WTC11 (cell line): ENCODE measurements around the gene HIPK2. TPM values are rescaled to one million over a fixed set of nuclear protein-coding genes. Genes with fewer than 3 reads are reported as not detected.

Source experiments
- ATAC-seq: fragments of 200-7000 bp; cut with Tn5 transposase; 2 replicates; pipeline ENCODE4 v1.10.0; 2021; ENCODE audit warnings: mild to moderate bottlenecking, moderate library complexity
- CTCF ChIA-PET: fragments of 300-600 bp; sonication (Branson Sonifier 250); formaldehyde crosslinking; loops from one replicate; lab custom pipeline; 2021; ENCODE audit warnings: antibody characterized with exemption; lab: Charles Lee
- POLR2A ChIA-PET: fragments of 350-600 bp; sonication (Branson Sonifier 250); formaldehyde crosslinking; loops from one replicate; lab custom pipeline; 2021; ENCODE audit warnings: antibody characterized with exemption; lab: Charles Lee
- DNase-seq: peaks from one replicate; pipeline ENCODE4 v3.0.0; 2021; ENCODE audit warnings: low spot score
- H3K27ac Mint-ChIP-seq: 2 replicates; pipeline ENCODE4 v1.8.0; 2021; ENCODE audit warnings: mixed read lengths
- H3K27me3 Mint-ChIP-seq: 2 replicates; pipeline ENCODE4 v1.8.0; 2021; ENCODE audit warnings: low read depth, mild to moderate bottlenecking, moderate library complexity, mixed read lengths
- H3K36me3 Mint-ChIP-seq: 2 replicates; pipeline ENCODE4 v1.8.0; 2021; ENCODE audit warnings: mixed read lengths
- H3K4me1 Mint-ChIP-seq: 2 replicates; pipeline ENCODE4 v1.8.0; 2022; ENCODE audit warnings: mixed read lengths
- H3K4me3 Mint-ChIP-seq: 2 replicates; pipeline ENCODE4 v1.8.0; 2021; ENCODE audit warnings: mild to moderate bottlenecking, moderate library complexity, mixed read lengths
- H3K9me3 Mint-ChIP-seq: 2 replicates; pipeline ENCODE4 v1.8.0; 2021; ENCODE audit warnings: mixed read lengths
- CBFB ChIP-seq: sonication (generic); formaldehyde crosslinking; IDR thresholded peaks from 2 replicates; pipeline ENCODE4 v1.8.1; 2022; ENCODE audit warnings: mild to moderate bottlenecking, low read depth, missing genetic modification reagents
- ELF4 ChIP-seq: sonication (generic); formaldehyde crosslinking; IDR thresholded peaks from 2 replicates; pipeline ENCODE4 v1.8.1; 2022; ENCODE audit warnings: low read depth, mild to moderate bottlenecking, moderate library complexity, missing genetic modification reagents
- GTF2I ChIP-seq: fragments of 250-450 bp; sonication (Bioruptor Pico); conservative IDR thresholded peaks from 2 replicates; pipeline ENCODE4 v1.4.0; 2021; ENCODE audit warnings: mild to moderate bottlenecking
- IRF2 ChIP-seq: sonication (generic); formaldehyde crosslinking; IDR thresholded peaks from 2 replicates; pipeline ENCODE4 v1.8.0; 2022; ENCODE audit warnings: low read depth, missing genetic modification reagents, borderline replicate concordance
- JAZF1 ChIP-seq: fragments of 250-450 bp; sonication (Bioruptor Pico); IDR thresholded peaks from 2 replicates; pipeline ENCODE4 v1.9.0; 2021; ENCODE audit warnings: moderate library complexity, mild to moderate bottlenecking, inconsistent platforms
- JUN ChIP-seq: sonication (generic); formaldehyde crosslinking; IDR thresholded peaks from 2 replicates; pipeline ENCODE4 v1.8.0; 2023; ENCODE audit warnings: mild to moderate bottlenecking, missing genetic modification reagents
- KAT7 ChIP-seq: sonication (generic); formaldehyde crosslinking; IDR thresholded peaks from 2 replicates; pipeline ENCODE4 v1.8.1; 2023; ENCODE audit warnings: missing genetic modification reagents, mild to moderate bottlenecking, borderline replicate concordance
- MYBL2 ChIP-seq: sonication (generic); formaldehyde crosslinking; IDR thresholded peaks from 2 replicates; pipeline ENCODE4 v1.8.1; 2023; ENCODE audit warnings: mild to moderate bottlenecking, moderate library complexity, missing genetic modification reagents
- NFATC4 ChIP-seq: fragments of 250-450 bp; sonication (Bioruptor Pico); IDR thresholded peaks from 2 replicates; pipeline ENCODE4 v1.9.0; 2021; ENCODE audit warnings: mild to moderate bottlenecking
- NR1H2 ChIP-seq: sonication (generic); formaldehyde crosslinking; IDR thresholded peaks from 2 replicates; pipeline ENCODE4 v1.9.0; 2021; ENCODE audit warnings: mild to moderate bottlenecking, moderate library complexity, missing genetic modification reagents
- PRRX2 ChIP-seq: fragments of 250-450 bp; sonication (Bioruptor Pico); IDR thresholded peaks from 2 replicates; pipeline ENCODE4 v1.8.0; 2021; ENCODE audit warnings: mild to moderate bottlenecking
- RELA ChIP-seq: sonication (generic); formaldehyde crosslinking; IDR thresholded peaks from 2 replicates; pipeline ENCODE4 v1.8.1; 2022; ENCODE audit warnings: missing genetic modification reagents, mild to moderate bottlenecking, borderline replicate concordance
- ZNF121 ChIP-seq: sonication (generic); formaldehyde crosslinking; IDR thresholded peaks from 2 replicates; pipeline ENCODE4 v1.8.0; 2023; ENCODE audit warnings: missing genetic modification reagents
- ZNF317 ChIP-seq: sonication (generic); formaldehyde crosslinking; IDR thresholded peaks from 2 replicates; pipeline ENCODE4 v1.8.1; 2023; ENCODE audit warnings: low read depth, mild to moderate bottlenecking, moderate library complexity, missing genetic modification reagents, borderline replicate concordance
- ZNF423 ChIP-seq: fragments of 250-450 bp; sonication (Bioruptor Pico); IDR thresholded peaks from 2 replicates; pipeline ENCODE4 v2.1.2; 2022; ENCODE audit warnings: mild to moderate bottlenecking, moderate library complexity
- total RNA-seq: library from RNA; stranded (reverse); gene quantifications from 3 replicates; pipeline ENCODE4 v1.2.3, GENCODE V29; 2021
- TF ChIP-seq, protein P1 (sequence below): fragments of 250-450 bp; sonication (Bioruptor Pico); conservative IDR thresholded peaks from 2 replicates; pipeline ENCODE4 v1.9.0; 2021; ENCODE audit warnings: mild to moderate bottlenecking
- TF ChIP-seq, protein P2 (sequence below): sonication (generic); formaldehyde crosslinking; IDR thresholded peaks from 2 replicates; pipeline ENCODE4 v1.8.1; 2022; ENCODE audit warnings: low read depth, missing genetic modification reagents, borderline replicate concordance
- TF ChIP-seq, protein P3 (sequence below): fragments of 250-450 bp; sonication (Bioruptor Pico); IDR thresholded peaks from 2 replicates; pipeline ENCODE4 v1.9.0; 2021; ENCODE audit warnings: moderate library complexity, mild to moderate bottlenecking, inconsistent platforms, borderline replicate concordance
- TF ChIP-seq, protein P4 (sequence below): sonication (generic); formaldehyde crosslinking; IDR thresholded peaks from 2 replicates; pipeline ENCODE4 v1.8.1; 2022; ENCODE audit warnings: missing genetic modification reagents, borderline replicate concordance
- TF ChIP-seq, protein P5 (sequence below): sonication (generic); formaldehyde crosslinking; IDR thresholded peaks from 2 replicates; pipeline ENCODE4 v1.8.0; 2022; ENCODE audit warnings: mild to moderate bottlenecking, missing genetic modification reagents
- TF ChIP-seq, protein P6 (sequence below): fragments of 250-450 bp; sonication (Bioruptor Pico); IDR thresholded peaks from 2 replicates; pipeline ENCODE4 v1.9.0; 2021; ENCODE audit warnings: mild to moderate bottlenecking
- TF ChIP-seq, protein P7 (sequence below): sonication (generic); formaldehyde crosslinking; conservative IDR thresholded peaks from 2 replicates; pipeline ENCODE4 v1.8.1; 2023; ENCODE audit warnings: mild to moderate bottlenecking, low read depth, missing genetic modification reagents, moderate library complexity
- TF ChIP-seq, protein P8 (sequence below): sonication (generic); formaldehyde crosslinking; IDR thresholded peaks from 2 replicates; pipeline ENCODE4 v1.8.0; 2022; ENCODE audit warnings: mild to moderate bottlenecking, missing genetic modification reagents

HIPK2 gene
- total RNA-seq, 1 experiment from 2014 or later, result 25.3 TPM

DNA sequence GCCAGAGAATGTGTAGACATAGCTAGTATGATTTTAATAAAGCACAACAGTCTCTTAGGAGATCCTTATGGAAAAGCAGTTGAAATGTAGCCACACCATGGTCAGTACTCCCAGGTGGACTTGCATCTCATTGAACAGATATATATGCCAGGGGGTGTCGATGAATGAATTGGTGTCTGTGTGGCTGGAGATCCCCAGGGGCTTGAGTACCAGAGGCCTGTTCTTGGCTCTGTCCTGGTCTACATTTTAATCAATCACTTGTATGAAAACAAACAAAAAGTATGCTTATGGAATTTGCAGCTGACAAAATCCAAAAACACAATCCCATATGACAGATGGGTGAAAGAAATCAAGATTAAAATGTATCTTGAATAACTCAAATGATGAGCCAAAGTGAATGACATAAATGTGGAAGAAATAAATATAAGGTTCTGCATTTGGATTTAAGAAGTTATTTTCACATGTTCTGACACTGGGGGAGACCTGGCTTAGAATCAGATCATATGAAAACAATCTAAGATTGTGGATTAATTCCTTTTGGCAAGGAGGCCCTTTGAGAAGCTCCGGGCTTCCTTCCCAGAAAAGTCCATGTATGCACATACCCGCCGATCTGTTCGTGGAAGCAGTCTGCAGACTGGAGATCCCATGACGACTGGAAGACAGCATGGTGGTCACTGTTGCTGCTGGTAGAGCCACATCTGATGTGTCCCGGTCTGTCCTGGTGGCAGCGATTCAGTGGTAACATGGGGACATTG lies 238.7 kb downstream of the HIPK2 start (continued):
- TF ChIP-seq, protein P1, sequence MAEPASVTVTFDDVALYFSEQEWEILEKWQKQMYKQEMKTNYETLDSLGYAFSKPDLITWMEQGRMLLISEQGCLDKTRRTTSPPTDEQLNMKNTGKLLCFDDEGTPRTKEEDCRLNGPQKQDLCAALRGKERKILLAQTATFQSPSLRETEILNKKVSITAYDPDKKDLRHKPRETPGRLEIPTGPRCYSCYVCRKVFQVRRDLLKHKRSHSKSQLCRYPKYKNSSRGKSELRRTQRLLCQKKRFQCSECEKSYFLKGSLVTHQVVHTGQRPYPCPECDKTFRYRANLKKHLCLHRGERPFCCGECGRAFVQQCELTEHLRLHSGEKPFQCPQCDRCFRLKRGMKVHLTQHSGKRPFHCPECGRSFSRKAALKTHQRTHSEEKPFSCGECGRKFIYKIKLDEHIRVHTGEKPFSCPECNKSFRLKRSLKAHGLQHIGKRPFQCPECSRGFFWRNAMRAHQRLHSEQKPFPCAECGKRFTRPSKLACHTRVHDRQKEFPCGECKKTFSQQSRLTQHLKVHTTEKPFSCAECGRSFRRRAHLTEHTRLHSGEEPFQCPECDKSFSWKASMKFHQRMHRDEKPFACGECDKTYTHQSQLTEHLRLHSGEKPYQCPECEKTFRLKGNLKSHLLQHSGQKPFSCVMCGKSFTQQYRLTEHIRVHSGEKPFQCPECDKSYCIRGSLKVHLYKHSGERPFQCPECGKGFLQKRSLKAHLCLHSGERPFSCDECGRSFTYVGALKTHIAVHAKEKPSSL (CRISPR knock-in tag), result no peak
- TF ChIP-seq NFATC4 (no peak), ZNF317 (CRISPR knock-in tag) (no peak), RELA (CRISPR knock-in tag) (no peak), PRRX2 (CRISPR knock-in tag) (no peak)
- TF ChIP-seq, protein P2, sequence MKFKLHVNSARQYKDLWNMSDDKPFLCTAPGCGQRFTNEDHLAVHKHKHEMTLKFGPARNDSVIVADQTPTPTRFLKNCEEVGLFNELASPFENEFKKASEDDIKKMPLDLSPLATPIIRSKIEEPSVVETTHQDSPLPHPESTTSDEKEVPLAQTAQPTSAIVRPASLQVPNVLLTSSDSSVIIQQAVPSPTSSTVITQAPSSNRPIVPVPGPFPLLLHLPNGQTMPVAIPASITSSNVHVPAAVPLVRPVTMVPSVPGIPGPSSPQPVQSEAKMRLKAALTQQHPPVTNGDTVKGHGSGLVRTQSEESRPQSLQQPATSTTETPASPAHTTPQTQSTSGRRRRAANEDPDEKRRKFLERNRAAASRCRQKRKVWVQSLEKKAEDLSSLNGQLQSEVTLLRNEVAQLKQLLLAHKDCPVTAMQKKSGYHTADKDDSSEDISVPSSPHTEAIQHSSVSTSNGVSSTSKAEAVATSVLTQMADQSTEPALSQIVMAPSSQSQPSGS (CRISPR knock-in tag), result no peak

DNA sequence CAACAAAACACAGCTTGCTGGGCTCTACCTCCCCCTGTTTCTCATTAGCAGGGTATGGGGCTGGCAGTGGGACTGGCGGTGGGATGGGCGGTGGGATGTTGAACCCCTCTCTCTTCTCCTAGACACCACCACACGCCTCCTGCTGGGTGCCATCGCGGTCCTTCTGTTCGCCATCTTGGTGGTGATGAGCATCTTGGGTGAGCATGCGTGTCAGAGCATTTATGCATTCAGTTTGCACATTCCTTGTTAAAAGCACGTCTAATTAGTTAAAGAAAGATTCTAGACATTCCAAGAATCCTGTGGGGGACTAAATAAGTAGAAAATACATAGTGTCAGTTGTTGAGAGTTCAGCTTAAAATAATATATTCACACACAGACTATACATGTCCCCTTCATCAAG lies 241.6 kb downstream of the HIPK2 start:
- TF ChIP-seq, protein P3, sequence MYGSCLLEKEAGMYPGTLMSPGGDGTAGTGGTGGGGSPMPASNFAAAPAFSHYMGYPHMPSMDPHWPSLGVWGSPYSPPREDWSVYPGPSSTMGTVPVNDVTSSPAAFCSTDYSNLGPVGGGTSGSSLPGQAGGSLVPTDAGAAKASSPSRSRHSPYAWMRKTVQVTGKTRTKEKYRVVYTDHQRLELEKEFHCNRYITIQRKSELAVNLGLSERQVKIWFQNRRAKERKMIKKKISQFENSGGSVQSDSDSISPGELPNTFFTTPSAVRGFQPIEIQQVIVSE (CRISPR knock-in tag), result no peak
- TF ChIP-seq, protein P4, sequence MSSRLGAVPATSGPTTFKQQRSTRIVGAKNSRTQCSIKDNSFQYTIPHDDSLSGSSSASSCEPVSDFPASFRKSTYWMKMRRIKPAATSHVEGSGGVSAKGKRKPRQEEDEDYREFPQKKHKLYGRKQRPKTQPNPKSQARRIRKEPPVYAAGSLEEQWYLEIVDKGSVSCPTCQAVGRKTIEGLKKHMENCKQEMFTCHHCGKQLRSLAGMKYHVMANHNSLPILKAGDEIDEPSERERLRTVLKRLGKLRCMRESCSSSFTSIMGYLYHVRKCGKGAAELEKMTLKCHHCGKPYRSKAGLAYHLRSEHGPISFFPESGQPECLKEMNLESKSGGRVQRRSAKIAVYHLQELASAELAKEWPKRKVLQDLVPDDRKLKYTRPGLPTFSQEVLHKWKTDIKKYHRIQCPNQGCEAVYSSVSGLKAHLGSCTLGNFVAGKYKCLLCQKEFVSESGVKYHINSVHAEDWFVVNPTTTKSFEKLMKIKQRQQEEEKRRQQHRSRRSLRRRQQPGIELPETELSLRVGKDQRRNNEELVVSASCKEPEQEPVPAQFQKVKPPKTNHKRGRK (CRISPR knock-in tag), result no peak
- TF ChIP-seq NR1H2, result no peak
- no peak for TF ChIP-seq ELF4 (CRISPR knock-in tag)
- TF ChIP-seq ZNF423 (CRISPR knock-in tag), result no peak
- TF ChIP-seq, protein P5, sequence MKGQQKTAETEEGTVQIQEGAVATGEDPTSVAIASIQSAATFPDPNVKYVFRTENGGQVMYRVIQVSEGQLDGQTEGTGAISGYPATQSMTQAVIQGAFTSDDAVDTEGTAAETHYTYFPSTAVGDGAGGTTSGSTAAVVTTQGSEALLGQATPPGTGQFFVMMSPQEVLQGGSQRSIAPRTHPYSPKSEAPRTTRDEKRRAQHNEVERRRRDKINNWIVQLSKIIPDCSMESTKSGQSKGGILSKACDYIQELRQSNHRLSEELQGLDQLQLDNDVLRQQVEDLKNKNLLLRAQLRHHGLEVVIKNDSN (CRISPR knock-in tag), result no peak
- TF ChIP-seq JUN (CRISPR knock-in tag), result no peak
- TF ChIP-seq GTF2I (CRISPR knock-in tag), result no peak
- TF ChIP-seq ZNF317 (CRISPR knock-in tag), result no peak
- no peak for TF ChIP-seq CBFB (CRISPR knock-in tag)
- no peak for TF ChIP-seq JAZF1 (CRISPR knock-in tag)
- TF ChIP-seq MYBL2 (CRISPR knock-in tag), result no peak
- TF ChIP-seq KAT7 (CRISPR knock-in tag), result no peak
- TF ChIP-seq, protein P6, sequence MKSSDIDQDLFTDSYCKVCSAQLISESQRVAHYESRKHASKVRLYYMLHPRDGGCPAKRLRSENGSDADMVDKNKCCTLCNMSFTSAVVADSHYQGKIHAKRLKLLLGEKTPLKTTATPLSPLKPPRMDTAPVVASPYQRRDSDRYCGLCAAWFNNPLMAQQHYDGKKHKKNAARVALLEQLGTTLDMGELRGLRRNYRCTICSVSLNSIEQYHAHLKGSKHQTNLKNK (CRISPR knock-in tag), result no peak
- TF ChIP-seq, protein P7, sequence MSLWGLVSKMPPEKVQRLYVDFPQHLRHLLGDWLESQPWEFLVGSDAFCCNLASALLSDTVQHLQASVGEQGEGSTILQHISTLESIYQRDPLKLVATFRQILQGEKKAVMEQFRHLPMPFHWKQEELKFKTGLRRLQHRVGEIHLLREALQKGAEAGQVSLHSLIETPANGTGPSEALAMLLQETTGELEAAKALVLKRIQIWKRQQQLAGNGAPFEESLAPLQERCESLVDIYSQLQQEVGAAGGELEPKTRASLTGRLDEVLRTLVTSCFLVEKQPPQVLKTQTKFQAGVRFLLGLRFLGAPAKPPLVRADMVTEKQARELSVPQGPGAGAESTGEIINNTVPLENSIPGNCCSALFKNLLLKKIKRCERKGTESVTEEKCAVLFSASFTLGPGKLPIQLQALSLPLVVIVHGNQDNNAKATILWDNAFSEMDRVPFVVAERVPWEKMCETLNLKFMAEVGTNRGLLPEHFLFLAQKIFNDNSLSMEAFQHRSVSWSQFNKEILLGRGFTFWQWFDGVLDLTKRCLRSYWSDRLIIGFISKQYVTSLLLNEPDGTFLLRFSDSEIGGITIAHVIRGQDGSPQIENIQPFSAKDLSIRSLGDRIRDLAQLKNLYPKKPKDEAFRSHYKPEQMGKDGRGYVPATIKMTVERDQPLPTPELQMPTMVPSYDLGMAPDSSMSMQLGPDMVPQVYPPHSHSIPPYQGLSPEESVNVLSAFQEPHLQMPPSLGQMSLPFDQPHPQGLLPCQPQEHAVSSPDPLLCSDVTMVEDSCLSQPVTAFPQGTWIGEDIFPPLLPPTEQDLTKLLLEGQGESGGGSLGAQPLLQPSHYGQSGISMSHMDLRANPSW (CRISPR knock-in tag), result no peak
- TF ChIP-seq ZNF121 (CRISPR knock-in tag), result no peak
- TF ChIP-seq, protein P8, sequence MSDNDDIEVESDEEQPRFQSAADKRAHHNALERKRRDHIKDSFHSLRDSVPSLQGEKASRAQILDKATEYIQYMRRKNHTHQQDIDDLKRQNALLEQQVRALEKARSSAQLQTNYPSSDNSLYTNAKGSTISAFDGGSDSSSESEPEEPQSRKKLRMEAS (CRISPR knock-in tag), result no peak
- no peak for TF ChIP-seq IRF2 (CRISPR knock-in tag)
- H3K4me3 Mint-ChIP-seq, result no peak overlapping the region
- H3K36me3 Mint-ChIP-seq, result no peaks in the 10 kb centered on the region
- H3K4me1 Mint-ChIP-seq, result peaks cover 12% of the 10 kb centered on the region
- 0 out of 2 replicates have a peak, but pooled peaks cover 2% of the 10 kb centered on the region for H3K9me3 Mint-ChIP-seq
- H3K27me3 Mint-ChIP-seq, result peaks cover 5% of the 10 kb centered on the region; the same call in 1 of the 2 replicates
- POLR2A ChIA-PET, result interaction anchor here (0.5 kb wide), 1 partner anchor 52 kb away, joined by 3 read pairs; no protein-coding TSS in a partner anchor
- DNase-seq (no peak), ATAC-seq (no peak)
- no peak overlapping the region; the same call in 1 of the 2 replicates for H3K27ac Mint-ChIP-seq
- CTCF ChIA-PET, result no interaction called here
